GM21526 (cell line): ENCODE data around the gene PTPN14.

ENCODE experiments used
- ATAC-seq: cut with Tn5 transposase; IDR thresholded peaks from one replicate; pipeline ENCODE4 v1.9.1; 2021; ENCODE audit warnings: moderate library complexity; ENCODE audit not compliant: unreplicated experiment, low FRiP score

The PTPN14 gene

GRCh38 chr1:214349781-214350180, 201.6 kb downstream of the PTPN14 start:
- ATAC-seq: no peak

- ATAC-seq: no peak
These were observed 202.4 kb downstream of the PTPN14 start for GRCh38 chr1:214349008-214349407.

- no peak for ATAC-seq
These were observed 206.5 kb downstream of the PTPN14 start for GRCh38 chr1:214344897-214345296.

- no peak for ATAC-seq
These were observed 208.9 kb downstream of the PTPN14 start for GRCh38 chr1:214342525-214342924.

- no peak for ATAC-seq
These were observed 209.5 kb downstream of the PTPN14 start for GRCh38 chr1:214341932-214342331.

GRCh38 chr1:214341459-214341858, 209.9 kb downstream of the PTPN14 start:
- ATAC-seq: no peak

- no peak for ATAC-seq
These were observed 213.2 kb downstream of the PTPN14 start for GRCh38 chr1:214338212-214338611.

GRCh38 chr1:214337511-214337910, 213.9 kb downstream of the PTPN14 start:
- no peak for ATAC-seq

GRCh38 chr1:214337015-214337414, 214.4 kb downstream of the PTPN14 start:
- no peak for ATAC-seq

- no peak for ATAC-seq
These were observed 215.8 kb downstream of the PTPN14 start for GRCh38 chr1:214335567-214335966.

GRCh38 chr1:214332946-214333798, 218.2 kb downstream of the PTPN14 start:
- no peak for ATAC-seq

GRCh38 chr1:214331827-214332423, 219.5 kb downstream of the PTPN14 start:
- ATAC-seq: peak; percentile 49

- no peak for ATAC-seq
These were observed 220.2 kb downstream of the PTPN14 start for GRCh38 chr1:214331180-214331579.

- ATAC-seq: no peak
These were observed 220.7 kb downstream of the PTPN14 start for GRCh38 chr1:214330715-214331114.

GRCh38 chr1:214330222-214330621, 221.2 kb downstream of the PTPN14 start:
- ATAC-seq: no peak

- no peak for ATAC-seq
These were observed 221.8 kb downstream of the PTPN14 start for GRCh38 chr1:214329470-214330220.

- peak; percentile 93 for ATAC-seq
These were observed 222.5 kb downstream of the PTPN14 start for GRCh38 chr1:214328770-214329469.

GRCh38 chr1:214327514-214327913, 223.9 kb downstream of the PTPN14 start:
- ATAC-seq: no peak

- no peak for ATAC-seq
These were observed 225.0 kb downstream of the PTPN14 start for GRCh38 chr1:214326406-214326805.

- ATAC-seq: no peak
These were observed 226.3 kb downstream of the PTPN14 start for GRCh38 chr1:214324896-214325800.
